CD14-positive monocyte (primary cell): ENCODE data around the gene PCED1B. TPM values are rescaled to one million over a fixed set of nuclear protein-coding genes. Genes with fewer than 3 reads are reported as not detected.

ENCODE experiments used
- DNase-seq, 3 donors: peaks; one replicate each; pipeline ENCODE4 v3.0.0-alpha.2; 2011 to 2022
- H2AFZ ChIP-seq: 2 replicates; pipeline ENCODE4 v1.6.0; 2012; ENCODE audit warnings: mild to moderate bottlenecking, low read depth, low read length, inconsistent platforms; ENCODE audit not compliant: insufficient read depth, poor library complexity, severe bottlenecking
- H3K27ac ChIP-seq, 2 donors: 1 replicate in 1 of 2; 2 replicates in 1 of 2; pipeline ENCODE4 v1.5.1; 2012 to 2013; ENCODE audit warnings: low read length in 2 of 2, control low read depth in 1 of 2, inconsistent platforms in 1 of 2, low read depth in 1 of 2, mild to moderate bottlenecking in 1 of 2
- H3K27me3 ChIP-seq, 2 donors: one replicate each; pipeline versions ENCODE4 v1.6.0 to v1.6.1; 2011 to 2013; ENCODE audit warnings: low read length in 2 of 2; ENCODE audit not compliant: control insufficient read depth in 2 of 2, insufficient read depth in 2 of 2
- H3K36me3 ChIP-seq, 2 donors: replicated peaks in 1 of 2; 1 replicate in 1 of 2; 2 replicates in 1 of 2; pipeline versions ENCODE4 v1.5.1 to v1.6.1; 2012 to 2013; ENCODE audit warnings: low read length in 2 of 2, control low read depth in 1 of 2, inconsistent platforms in 1 of 2, mild to moderate bottlenecking in 1 of 2; ENCODE audit not compliant: insufficient read depth in 2 of 2, control insufficient read depth in 1 of 2
- H3K4me1 ChIP-seq, 2 donors: 1 replicate in 1 of 2; 2 replicates in 1 of 2; pipeline versions ENCODE4 v1.5.1 to v1.6.1; 2012 to 2013; ENCODE audit warnings: low read length in 2 of 2, control low read depth in 1 of 2, inconsistent platforms in 1 of 2, mild to moderate bottlenecking in 1 of 2, moderate library complexity in 1 of 2; ENCODE audit not compliant: insufficient read depth in 2 of 2, control insufficient read depth in 1 of 2
- H3K4me2 ChIP-seq: replicated peaks from 2 replicates; pipeline ENCODE3; 2012; ENCODE audit warnings: low read length, moderate library complexity, mild to moderate bottlenecking; ENCODE audit not compliant: poor library complexity, severe bottlenecking; ENCODE audit errors: extremely low read depth
- H3K4me3 ChIP-seq, 3 experiments: fragments of 200-600 bp in 1 of 3; sonication (generic) in 1 of 3; replicated peaks in 1 of 3; 1 replicate in 2 of 3; 2 replicates in 1 of 3; pipeline ENCODE4 v1.5.1; 2011 to 2013; ENCODE audit warnings: low read length in 3 of 3, mild to moderate bottlenecking in 3 of 3, control low read depth in 2 of 3, low read depth in 2 of 3, inconsistent platforms in 1 of 3, moderate library complexity in 1 of 3
- H3K79me2 ChIP-seq: 2 replicates; pipeline ENCODE4 v1.6.0; 2012; ENCODE audit warnings: mild to moderate bottlenecking, control low read depth, inconsistent platforms, low read length, moderate library complexity; ENCODE audit not compliant: insufficient read depth
- H3K9ac ChIP-seq: 2 replicates; pipeline ENCODE4 v1.6.0; 2017; ENCODE audit warnings: low read length, mild to moderate bottlenecking; ENCODE audit not compliant: insufficient read depth, poor library complexity, severe bottlenecking
- H3K9me3 ChIP-seq, 2 donors: replicated peaks in 1 of 2; 1 replicate in 1 of 2; 2 replicates in 1 of 2; pipeline versions ENCODE4 v1.5.1 to v1.6.1; 2012 to 2013; ENCODE audit warnings: low read length in 2 of 2, control low read depth in 1 of 2; ENCODE audit not compliant: control insufficient read depth in 1 of 2, insufficient read depth in 1 of 2
- H4K20me1 ChIP-seq: 2 replicates; pipeline ENCODE4 v1.6.0; 2012; ENCODE audit warnings: mild to moderate bottlenecking, low read length, control low read depth, moderate library complexity; ENCODE audit not compliant: insufficient read depth
- H3K27ac Mint-ChIP-seq, 7 donors: one replicate each; pipeline ENCODE4 v1.8.0; 2020; ENCODE audit warnings: mild to moderate bottlenecking in 7 of 7, mixed read lengths in 7 of 7, moderate library complexity in 6 of 7, inconsistent platforms in 2 of 7
- H3K27me3 Mint-ChIP-seq, 3 donors: one replicate each; pipeline ENCODE4 v1.8.0; 2021 to 2022; ENCODE audit warnings: low read depth in 3 of 3, mild to moderate bottlenecking in 3 of 3, mixed read lengths in 3 of 3, moderate library complexity in 3 of 3, inconsistent platforms in 1 of 3
- H3K36me3 Mint-ChIP-seq, 2 donors: one replicate each; pipeline ENCODE4 v1.8.0; 2020; ENCODE audit warnings: mixed read lengths in 2 of 2, inconsistent platforms in 1 of 2, mild to moderate bottlenecking in 1 of 2
- H3K4me1 Mint-ChIP-seq: one replicate; pipeline ENCODE4 v1.8.0; 2020; ENCODE audit warnings: mild to moderate bottlenecking, mixed read lengths
- H3K4me3 Mint-ChIP-seq, 2 donors: one replicate each; pipeline ENCODE4 v1.8.0; 2020; ENCODE audit warnings: mild to moderate bottlenecking in 2 of 2, mixed read lengths in 2 of 2, moderate library complexity in 1 of 2
- H3K9me3 Mint-ChIP-seq, 7 donors: one replicate each; pipeline ENCODE4 v1.8.0; 2020 to 2022; ENCODE audit warnings: mixed read lengths in 7 of 7, mild to moderate bottlenecking in 6 of 7, moderate library complexity in 6 of 7, inconsistent platforms in 2 of 7
- whole genome bisulfite sequencing: methylation state at CpG from one replicate; pipeline ENCODE4 v1.1.5; 2013; ENCODE audit warnings: missing lambda C conversion rate; ENCODE audit not compliant: insufficient coverage; 5-methylcytosine and 5-hydroxymethylcytosine counted together
- intact Hi-C, 2 donors: fragments of 100-400 bp; cut with micrococcal nuclease; formaldehyde crosslinking; loops; one replicate each; pipeline versions ENCODE4 v1.15.0 to v1.15.1; 2023
- polyA plus RNA-seq, 3 donors: library from polyadenylated mRNA; depleted of rRNA in 1 of 3; unstranded in 2 of 3; stranded (reverse) in 1 of 3; fragments of 300-500 nt in 2 of 3; fragments of >200 nt in 1 of 3; fragmentation: Illumina TruSeq in 2 of 3; gene quantifications; 1 replicate in 2 of 3; 2 replicates in 1 of 3; pipeline ENCODE4 v1.2.3, GENCODE V29; 2012 to 2021
- TF ChIP-seq, protein P1 (sequence below): fragments of 200-600 bp; IDR thresholded peaks from one replicate; pipeline ENCODE4 v1.8.0; 2022; ENCODE audit warnings: antibody characterized with exemption, mild to moderate bottlenecking

PCED1B gene
- polyA plus RNA-seq, 3 donors = 0.10 to 0.65 TPM; not detected in 1

DNA sequence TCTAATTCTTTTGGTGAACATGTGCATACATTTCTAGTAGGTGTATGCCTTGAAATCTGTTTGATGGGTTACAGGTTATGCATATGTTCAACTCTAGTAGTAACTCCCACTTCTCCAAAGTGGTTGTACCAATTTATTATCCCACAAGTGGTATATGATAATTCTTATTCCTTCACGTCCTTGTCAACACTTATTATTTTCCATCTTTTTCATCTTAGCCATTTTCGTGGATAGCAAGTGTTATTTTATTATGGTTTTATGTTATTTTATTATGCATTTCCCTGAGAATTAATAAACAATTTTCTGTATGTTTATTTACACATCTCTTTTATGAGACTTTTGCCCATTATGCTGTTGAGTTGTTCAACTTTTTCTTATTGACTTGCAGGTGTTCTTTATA is 11.6 kb downstream of the PCED1B start:
- H3K36me3 ChIP-seq = no peaks in the 10 kb centered on the region
- no peak overlapping the region for H3K9ac ChIP-seq
- no peak overlapping the region for H3K4me3 ChIP-seq
- Mint-ChIP-seq H3K9me3 (peaks cover 0 to 4% (median 0%) of the 10 kb centered on the region in 7 donors), H3K27me3 (peaks cover 0 to 2% (median 0%) of the 10 kb centered on the region in 3 donors), H3K27ac (no peak overlapping the region), H3K4me1 (peaks cover 6% of the 10 kb centered on the region), H3K36me3 (no peaks in the 10 kb centered on the region), H3K4me3 (no peak overlapping the region)
- no peak overlapping the region for H3K4me2 ChIP-seq
- WGBS = no CpG with 5 or more reads among the region's 2 CpGs
- intact Hi-C loops = no loop called here
- H2AFZ ChIP-seq = no peak overlapping the region
- no peaks in the 10 kb centered on the region for H3K27me3 ChIP-seq
- no peak overlapping the region for H3K27ac ChIP-seq
- no peaks in the 10 kb centered on the region for H4K20me1 ChIP-seq
- no peaks in the 10 kb centered on the region for H3K9me3 ChIP-seq
- H3K79me2 ChIP-seq = no peaks in the 10 kb centered on the region
- no peak for DNase-seq
- TF ChIP-seq, protein P1, sequence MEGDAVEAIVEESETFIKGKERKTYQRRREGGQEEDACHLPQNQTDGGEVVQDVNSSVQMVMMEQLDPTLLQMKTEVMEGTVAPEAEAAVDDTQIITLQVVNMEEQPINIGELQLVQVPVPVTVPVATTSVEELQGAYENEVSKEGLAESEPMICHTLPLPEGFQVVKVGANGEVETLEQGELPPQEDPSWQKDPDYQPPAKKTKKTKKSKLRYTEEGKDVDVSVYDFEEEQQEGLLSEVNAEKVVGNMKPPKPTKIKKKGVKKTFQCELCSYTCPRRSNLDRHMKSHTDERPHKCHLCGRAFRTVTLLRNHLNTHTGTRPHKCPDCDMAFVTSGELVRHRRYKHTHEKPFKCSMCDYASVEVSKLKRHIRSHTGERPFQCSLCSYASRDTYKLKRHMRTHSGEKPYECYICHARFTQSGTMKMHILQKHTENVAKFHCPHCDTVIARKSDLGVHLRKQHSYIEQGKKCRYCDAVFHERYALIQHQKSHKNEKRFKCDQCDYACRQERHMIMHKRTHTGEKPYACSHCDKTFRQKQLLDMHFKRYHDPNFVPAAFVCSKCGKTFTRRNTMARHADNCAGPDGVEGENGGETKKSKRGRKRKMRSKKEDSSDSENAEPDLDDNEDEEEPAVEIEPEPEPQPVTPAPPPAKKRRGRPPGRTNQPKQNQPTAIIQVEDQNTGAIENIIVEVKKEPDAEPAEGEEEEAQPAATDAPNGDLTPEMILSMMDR = no peak
- peaks cover 2 to 5% of the 10 kb centered on the region in 2 donors for H3K4me1 ChIP-seq

DNA sequence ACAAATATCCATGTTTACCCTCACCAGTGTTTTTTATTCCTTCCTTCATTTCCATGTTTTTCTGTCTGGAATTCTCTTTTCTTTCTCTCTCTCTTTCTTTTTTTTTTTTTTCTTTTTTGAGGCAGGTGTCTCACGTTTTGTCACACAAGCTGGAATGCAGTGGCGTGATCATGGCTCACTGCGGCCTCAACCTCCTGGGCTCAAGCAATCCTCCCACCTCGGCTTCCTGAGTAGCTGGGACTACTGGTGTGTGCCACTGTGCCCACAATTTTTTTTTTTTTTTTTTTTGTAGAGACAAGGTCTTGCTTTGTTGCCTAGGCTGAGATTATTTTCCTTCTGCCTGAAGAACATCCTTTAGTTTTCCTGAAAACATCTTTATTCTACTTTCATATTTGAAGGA is 15.4 kb downstream of the PCED1B start:
- intact Hi-C loops = no loop called here
- H3K27ac Mint-ChIP-seq = no peak overlapping the region
- 93% methylated on average over 3 of the region's 4 CpGs for WGBS
- Histone ChIP-seq H3K4me3 (no peak overlapping the region), H3K9me3 (no peaks in the 10 kb centered on the region), H3K79me2 (no peaks in the 10 kb centered on the region), H3K27ac (no peak overlapping the region), H4K20me1 (no peaks in the 10 kb centered on the region), H2AFZ (no peak overlapping the region), H3K9ac (no peak overlapping the region), H3K27me3 (no peaks in the 10 kb centered on the region), H3K4me1 (no peaks in the 10 kb centered on the region), H3K4me2 (no peak overlapping the region), H3K36me3 (no peaks in the 10 kb centered on the region)
- H3K4me3 Mint-ChIP-seq = no peak overlapping the region
- TF ChIP-seq, protein P1 = no peak
- no peaks in the 10 kb centered on the region for H3K4me1 Mint-ChIP-seq
- peaks cover 0 to 2% (median 2%) of the 10 kb centered on the region in 3 donors for H3K27me3 Mint-ChIP-seq
- no peaks in the 10 kb centered on the region for H3K36me3 Mint-ChIP-seq
- peaks cover 0 to 4% (median 0%) of the 10 kb centered on the region in 7 donors for H3K9me3 Mint-ChIP-seq
- DNase-seq = no peak
